Smooth muscle cell (in vitro differentiated cells): ENCODE results near the gene FAM124A. TPM values are rescaled to one million over a fixed set of nuclear protein-coding genes. Genes with fewer than 3 reads are reported as not detected.

Experiments used
- DNase-seq: peaks from one replicate; lab custom pipeline; 2025; ENCODE audit not compliant: unreplicated experiment; lab: John Stamatoyannopoulos, UW
- H2AFZ ChIP-seq: fragments of 200-600 bp; sonication (generic); 2 replicates; pipeline ENCODE4 v1.6.0; 2016; ENCODE audit warnings: antibody characterized with exemption, low read depth, mild to moderate bottlenecking
- H3F3A ChIP-seq: fragments of 200-600 bp; sonication (generic); 2 replicates; pipeline ENCODE4 v1.6.0; 2017; ENCODE audit warnings: antibody characterized with exemption, low read depth
- H3K27ac ChIP-seq: fragments of 200-600 bp; sonication (generic); 2 replicates; pipeline ENCODE4 v1.5.1; 2016; ENCODE audit warnings: low read depth, mild to moderate bottlenecking
- H3K27me3 ChIP-seq: fragments of 200-600 bp; sonication (generic); 2 replicates; pipeline ENCODE4 v1.6.1; 2016; ENCODE audit warnings: low read depth, mild to moderate bottlenecking
- H3K36me3 ChIP-seq: fragments of 200-600 bp; sonication (generic); 2 replicates; pipeline ENCODE4 v1.5.1; 2016; ENCODE audit warnings: low read depth
- H3K4me1 ChIP-seq: fragments of 200-600 bp; sonication (generic); 2 replicates; pipeline ENCODE4 v1.5.1; 2016; ENCODE audit warnings: low read depth
- H3K4me2 ChIP-seq: fragments of 200-600 bp; sonication (generic); 2 replicates; pipeline ENCODE4 v1.6.0; 2016; ENCODE audit warnings: mild to moderate bottlenecking
- H3K4me3 ChIP-seq: fragments of 200-600 bp; sonication (generic); 2 replicates; pipeline ENCODE4 v1.5.1; 2016; ENCODE audit warnings: mild to moderate bottlenecking
- H3K79me2 ChIP-seq: fragments of 200-600 bp; sonication (generic); 2 replicates; pipeline ENCODE4 v1.6.0; 2016; ENCODE audit warnings: low read depth, mild to moderate bottlenecking
- H3K9ac ChIP-seq: fragments of 200-600 bp; sonication (generic); 2 replicates; pipeline ENCODE4 v1.6.0; 2016; ENCODE audit warnings: low read depth
- H3K9me3 ChIP-seq: fragments of 200-600 bp; sonication (generic); replicated peaks from 2 replicates; pipeline ENCODE4 v1.5.1; 2016; ENCODE audit warnings: low read depth
- H4K20me1 ChIP-seq: fragments of 200-600 bp; sonication (generic); 2 replicates; pipeline ENCODE4 v1.6.0; 2016; ENCODE audit warnings: low read depth
- WGBS: methylation state at CpG from one replicate; pipeline ENCODE4 v1.1.7; 2016; ENCODE audit warnings: low lambda C conversion rate; 5-methylcytosine and 5-hydroxymethylcytosine counted together
- polyA plus RNA-seq: library from polyadenylated mRNA; unstranded; fragments of >200 nt; fragmentation: Nextera tagmentation; extraction: Ambion mirVana; gene quantifications from 2 replicates; pipeline ENCODE4 v1.2.1, GENCODE V29; 2016
- total RNA-seq: library from RNA; depleted of rRNA; stranded (reverse); fragments of >200 nt; gene quantifications from 2 replicates; pipeline ENCODE4 v1.2.3, GENCODE V29; 2014
- TF ChIP-seq, protein P1 (sequence below): fragments of 200-600 bp; sonication (generic); IDR thresholded peaks from 2 replicates; pipeline ENCODE4 v1.5.1; 2017; ENCODE audit warnings: borderline replicate concordance, mild to moderate bottlenecking, antibody characterized with exemption; ENCODE audit not compliant: insufficient read depth, poor library complexity, severe bottlenecking

The FAM124A gene
- total and polyA plus RNA-seq, 2 experiments from 2014 or later, result 0.06 TPM; not detected in 1

DNA sequence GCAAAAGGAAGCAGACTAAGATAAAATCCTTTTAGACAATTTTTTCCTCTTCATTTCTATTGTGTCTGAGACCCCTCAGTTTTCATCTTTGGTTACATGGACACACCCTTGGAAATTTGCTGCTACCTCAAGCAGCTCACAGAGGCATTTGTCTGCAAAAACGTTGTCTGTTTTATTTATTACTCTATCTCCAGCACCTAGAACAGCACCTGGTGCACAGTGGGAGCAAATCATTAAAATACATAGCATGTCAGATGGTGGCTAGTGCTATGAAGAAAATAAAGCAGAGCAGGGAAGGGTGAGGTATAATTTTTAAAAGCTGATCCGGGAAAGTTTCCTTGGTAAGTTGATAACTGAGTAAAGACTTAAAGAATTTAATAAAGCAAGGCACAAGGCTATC lies 14.3 kb upstream of the FAM124A start:
- Histone ChIP-seq H3K4me1 (no peaks in the 10 kb centered on the region), H2AFZ (no peak overlapping the region), H3K27me3 (peaks cover 43% of the 10 kb centered on the region), H4K20me1 (no peaks in the 10 kb centered on the region), H3F3A (no peaks in the 10 kb centered on the region), H3K36me3 (no peaks in the 10 kb centered on the region), H3K9ac (no peak overlapping the region), H3K27ac (no peak overlapping the region), H3K4me3 (no peak overlapping the region), H3K4me2 (no peak overlapping the region), H3K9me3 (no peaks in the 10 kb centered on the region), H3K79me2 (no peaks in the 10 kb centered on the region)
- TF ChIP-seq, protein P1, sequence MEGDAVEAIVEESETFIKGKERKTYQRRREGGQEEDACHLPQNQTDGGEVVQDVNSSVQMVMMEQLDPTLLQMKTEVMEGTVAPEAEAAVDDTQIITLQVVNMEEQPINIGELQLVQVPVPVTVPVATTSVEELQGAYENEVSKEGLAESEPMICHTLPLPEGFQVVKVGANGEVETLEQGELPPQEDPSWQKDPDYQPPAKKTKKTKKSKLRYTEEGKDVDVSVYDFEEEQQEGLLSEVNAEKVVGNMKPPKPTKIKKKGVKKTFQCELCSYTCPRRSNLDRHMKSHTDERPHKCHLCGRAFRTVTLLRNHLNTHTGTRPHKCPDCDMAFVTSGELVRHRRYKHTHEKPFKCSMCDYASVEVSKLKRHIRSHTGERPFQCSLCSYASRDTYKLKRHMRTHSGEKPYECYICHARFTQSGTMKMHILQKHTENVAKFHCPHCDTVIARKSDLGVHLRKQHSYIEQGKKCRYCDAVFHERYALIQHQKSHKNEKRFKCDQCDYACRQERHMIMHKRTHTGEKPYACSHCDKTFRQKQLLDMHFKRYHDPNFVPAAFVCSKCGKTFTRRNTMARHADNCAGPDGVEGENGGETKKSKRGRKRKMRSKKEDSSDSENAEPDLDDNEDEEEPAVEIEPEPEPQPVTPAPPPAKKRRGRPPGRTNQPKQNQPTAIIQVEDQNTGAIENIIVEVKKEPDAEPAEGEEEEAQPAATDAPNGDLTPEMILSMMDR, result no peak
- 54% methylated on average over 2 of the region's 2 CpGs for WGBS
- DNase-seq, result no peak

DNA sequence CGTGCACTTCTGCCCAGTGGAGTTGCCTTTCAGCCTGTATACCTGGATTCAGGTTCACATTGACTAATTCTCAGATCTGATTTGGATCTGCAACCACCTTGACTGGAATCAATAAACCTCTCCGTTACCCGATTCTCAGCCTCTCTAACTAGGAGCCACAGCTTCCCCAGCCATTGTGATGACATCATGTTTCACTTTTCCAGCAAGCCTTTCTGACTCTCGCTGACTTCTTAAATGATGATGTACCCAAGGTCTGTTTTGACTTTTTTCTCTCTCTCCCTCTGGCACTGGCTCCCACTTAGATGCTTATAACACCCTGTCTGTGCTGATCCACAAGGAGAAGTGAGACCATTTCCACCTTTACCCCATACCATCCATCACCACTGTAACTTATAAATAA lies 13.5 kb upstream of the FAM124A start:
- no peak for DNase-seq
- Histone ChIP-seq H3K9ac (no peak overlapping the region), H3K4me3 (no peak overlapping the region), H3K27ac (no peak overlapping the region), H3K27me3 (peaks cover 42% of the 10 kb centered on the region), H3K9me3 (no peaks in the 10 kb centered on the region), H3F3A (no peaks in the 10 kb centered on the region), H4K20me1 (no peaks in the 10 kb centered on the region), H3K4me1 (no peaks in the 10 kb centered on the region), H3K36me3 (no peaks in the 10 kb centered on the region), H3K79me2 (no peaks in the 10 kb centered on the region), H2AFZ (no peak overlapping the region), H3K4me2 (no peak overlapping the region)
- TF ChIP-seq, protein P1, result no peak
- 90% methylated on average over 4 of the region's 4 CpGs for WGBS

- no peaks in the 10 kb centered on the region for H3K9me3 ChIP-seq
- no peak overlapping the region for H3K9ac ChIP-seq
- no peak overlapping the region for H3K4me2 ChIP-seq
- 85% methylated on average over 2 of the region's 2 CpGs for WGBS
- no peak overlapping the region for H3K27ac ChIP-seq
- no peak overlapping the region for H3K4me3 ChIP-seq
- H2AFZ ChIP-seq, result no peak overlapping the region
- no peak for DNase-seq
- no peaks in the 10 kb centered on the region for H3F3A ChIP-seq
- no peaks in the 10 kb centered on the region for H4K20me1 ChIP-seq
- TF ChIP-seq, protein P1, result no peak
- peaks cover 32% of the 10 kb centered on the region for H3K27me3 ChIP-seq
- H3K36me3 ChIP-seq, result no peaks in the 10 kb centered on the region
- no peaks in the 10 kb centered on the region for H3K79me2 ChIP-seq
- H3K4me1 ChIP-seq, result no peaks in the 10 kb centered on the region
Observed at GRCh38 chr13:51211910-51212309, 10.3 kb upstream of the FAM124A start.

DNA sequence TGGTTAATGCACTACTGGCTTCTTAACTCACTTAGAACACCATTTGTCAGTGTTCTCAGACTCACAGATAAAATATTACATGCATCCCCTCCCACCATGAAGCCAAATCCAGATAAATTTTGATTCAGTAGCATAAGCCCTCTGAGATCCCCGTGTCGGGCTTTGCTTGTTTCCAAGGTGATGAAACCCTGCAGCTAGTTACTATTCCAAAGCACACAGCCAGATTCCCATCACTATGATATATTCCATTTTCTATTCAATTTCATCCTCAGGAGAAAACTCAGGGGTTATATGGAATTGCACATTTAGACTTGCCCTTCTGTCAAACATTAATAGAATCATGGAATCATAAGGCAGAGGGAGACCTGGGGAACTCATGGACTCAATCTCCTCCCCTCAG lies 9.4 kb upstream of the FAM124A start:
- 87% methylated on average over 2 of the region's 2 CpGs for WGBS
- H3K27me3 ChIP-seq, result peaks cover 28% of the 10 kb centered on the region
- H3K9ac ChIP-seq, result no peak overlapping the region
- H3K4me2 ChIP-seq, result no peak overlapping the region
- H3F3A ChIP-seq, result no peaks in the 10 kb centered on the region
- TF ChIP-seq, protein P1, result no peak
- no peaks in the 10 kb centered on the region for H3K36me3 ChIP-seq
- H4K20me1 ChIP-seq, result no peaks in the 10 kb centered on the region
- no peak overlapping the region for H3K4me3 ChIP-seq
- no peaks in the 10 kb centered on the region for H3K79me2 ChIP-seq
- DNase-seq, result no peak
- no peaks in the 10 kb centered on the region for H3K9me3 ChIP-seq
- no peaks in the 10 kb centered on the region for H3K4me1 ChIP-seq
- no peak overlapping the region for H3K27ac ChIP-seq
- no peak overlapping the region for H2AFZ ChIP-seq
